NCI-H345 (cell line): ENCODE results near the gene SCN4A.

Experiments used
- DNase-seq: peaks from one replicate; lab custom pipeline; 2025; lab: John Stamatoyannopoulos, UW

Gene SCN4A

GRCh38 chr17:64001763-64002529, 29.2 kb upstream of the SCN4A start:
- no peak for DNase-seq

GRCh38 chr17:64001091-64001579, 28.4 kb upstream of the SCN4A start:
- DNase-seq = no peak

- DNase-seq = no peak
These were observed 27.2 kb upstream of the SCN4A start for GRCh38 chr17:63999680-64000531.

GRCh38 chr17:63998721-63999679, 26.3 kb upstream of the SCN4A start:
- DNase-seq = no peak

GRCh38 chr17:63998050-63998720, 25.5 kb upstream of the SCN4A start, which contains the start of gene PRR29:
Gene PRR29 (plus strand): TSS chr17:63998351. CDS start chr17:63998365, 14 bp downstream.
- DNase-seq = peak; percentile 82

GRCh38 chr17:63997341-63998048, 24.8 kb upstream of the SCN4A start:
- DNase-seq = no peak

- DNase-seq = no peak
These were observed 23.9 kb upstream of the SCN4A start for GRCh38 chr17:63996430-63997182.

- DNase-seq = no peak
These were observed 22.9 kb upstream of the SCN4A start for GRCh38 chr17:63995626-63996025.

GRCh38 chr17:63993368-63993985, 20.8 kb upstream of the SCN4A start:
- no peak for DNase-seq

GRCh38 chr17:63991611-63992010, 18.9 kb upstream of the SCN4A start:
- no peak for DNase-seq

GRCh38 chr17:63989622-63990345, 17.1 kb upstream of the SCN4A start:
- DNase-seq = no peak

- no peak for DNase-seq
These were observed 16.3 kb upstream of the SCN4A start for GRCh38 chr17:63988741-63989621.

GRCh38 chr17:63988127-63988478, 15.4 kb upstream of the SCN4A start:
- no peak for DNase-seq

GRCh38 chr17:63987221-63988126, 14.8 kb upstream of the SCN4A start:
- DNase-seq = no peak

GRCh38 chr17:63986821-63987220, 14.1 kb upstream of the SCN4A start:
- no peak for DNase-seq

- DNase-seq = no peak
These were observed 12.8 kb upstream of the SCN4A start for GRCh38 chr17:63985387-63986140.
